OCI-LY1 (cell line): ENCODE measurements around the gene MTHFSD.

ENCODE experiments used
- EZH2 ChIP-seq: fragments of 200-600 bp; sonication (generic), shearing (Covaris generic); IDR thresholded peaks from 2 replicates; pipeline ENCODE4 v1.8.0; 2017; ENCODE audit warnings: borderline replicate concordance, mixed run types, mild to moderate bottlenecking, antibody characterized with exemption, low read length, moderate library complexity, mixed read lengths
- TF ChIP-seq, protein P1 (sequence below): fragments of 200-600 bp; sonication (generic), shearing (Covaris generic); IDR thresholded peaks from 2 replicates; pipeline ENCODE4 v1.5.1; 2017; ENCODE audit warnings: mild to moderate bottlenecking, antibody characterized with exemption, low read length, moderate library complexity, mixed read lengths

- TF ChIP-seq, protein P1, sequence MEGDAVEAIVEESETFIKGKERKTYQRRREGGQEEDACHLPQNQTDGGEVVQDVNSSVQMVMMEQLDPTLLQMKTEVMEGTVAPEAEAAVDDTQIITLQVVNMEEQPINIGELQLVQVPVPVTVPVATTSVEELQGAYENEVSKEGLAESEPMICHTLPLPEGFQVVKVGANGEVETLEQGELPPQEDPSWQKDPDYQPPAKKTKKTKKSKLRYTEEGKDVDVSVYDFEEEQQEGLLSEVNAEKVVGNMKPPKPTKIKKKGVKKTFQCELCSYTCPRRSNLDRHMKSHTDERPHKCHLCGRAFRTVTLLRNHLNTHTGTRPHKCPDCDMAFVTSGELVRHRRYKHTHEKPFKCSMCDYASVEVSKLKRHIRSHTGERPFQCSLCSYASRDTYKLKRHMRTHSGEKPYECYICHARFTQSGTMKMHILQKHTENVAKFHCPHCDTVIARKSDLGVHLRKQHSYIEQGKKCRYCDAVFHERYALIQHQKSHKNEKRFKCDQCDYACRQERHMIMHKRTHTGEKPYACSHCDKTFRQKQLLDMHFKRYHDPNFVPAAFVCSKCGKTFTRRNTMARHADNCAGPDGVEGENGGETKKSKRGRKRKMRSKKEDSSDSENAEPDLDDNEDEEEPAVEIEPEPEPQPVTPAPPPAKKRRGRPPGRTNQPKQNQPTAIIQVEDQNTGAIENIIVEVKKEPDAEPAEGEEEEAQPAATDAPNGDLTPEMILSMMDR, result no peak
- TF ChIP-seq EZH2, result no peak
Observed at GRCh38 chr16:86525696-86526095, 29.3 kb downstream of the MTHFSD start.
